Neural cell (in vitro differentiated cells): ENCODE results near the gene RUSF1. TPM values are rescaled to one million over a fixed set of nuclear protein-coding genes. Genes with fewer than 3 reads are reported as not detected.

Experiments
- H2AFZ ChIP-seq: fragments of 200-600, 300-800 bp; sonication (generic), shearing (Covaris generic); 2 replicates; pipeline ENCODE4 v1.6.0; 2014; ENCODE audit warnings: low read depth, mild to moderate bottlenecking, antibody characterized with exemption, low read length, moderate library complexity
- H3F3A ChIP-seq: fragments of 200-600 bp; shearing (Covaris generic); 2 replicates; pipeline ENCODE4 v1.6.1; 2016; ENCODE audit warnings: mild to moderate bottlenecking, moderate library complexity, mixed read lengths, antibody characterized with exemption, low read length; ENCODE audit not compliant: insufficient read depth, poor library complexity, severe bottlenecking
- H3K27ac ChIP-seq: fragments of 200-600, 300-800 bp; sonication (generic), shearing (Covaris generic); 2 replicates; pipeline ENCODE4 v1.5.1; 2014; ENCODE audit warnings: mild to moderate bottlenecking, low read length, moderate library complexity
- H3K27me3 ChIP-seq: fragments of 300-800, 200-600 bp; sonication (generic), shearing (Covaris generic); 2 replicates; pipeline ENCODE4 v1.6.0; 2014; ENCODE audit warnings: mild to moderate bottlenecking, low read depth, low read length, moderate library complexity; ENCODE audit not compliant: insufficient read depth
- H3K36me3 ChIP-seq: fragments of 300-800, 200-600 bp; sonication (generic), shearing (Covaris generic); 2 replicates; pipeline ENCODE4 v1.5.1; 2014; ENCODE audit warnings: mild to moderate bottlenecking, antibody characterized with exemption, low read length, moderate library complexity; ENCODE audit not compliant: insufficient read depth
- H3K4me2 ChIP-seq: fragments of 300-800, 200-600 bp; sonication (generic), shearing (Covaris generic); 2 replicates; pipeline ENCODE4 v1.6.0; 2014; ENCODE audit warnings: mild to moderate bottlenecking, low read length
- H3K4me3 ChIP-seq: fragments of 300-800, 200-600 bp; sonication (generic), shearing (Covaris generic); 2 replicates; pipeline ENCODE4 v1.5.1; 2014; ENCODE audit warnings: mild to moderate bottlenecking, low read length, moderate library complexity
- H3K79me2 ChIP-seq: fragments of 200-600 bp; shearing (Covaris generic); replicated peaks from 2 replicates; pipeline ENCODE4 v1.6.0; 2014; ENCODE audit warnings: mild to moderate bottlenecking, low read length, moderate library complexity; ENCODE audit not compliant: insufficient read depth
- H3K9ac ChIP-seq: fragments of 300-800, 200-600 bp; sonication (generic), shearing (Covaris generic); 2 replicates; pipeline ENCODE4 v1.6.1; 2016; ENCODE audit warnings: mild to moderate bottlenecking, low read length, mixed read lengths
- H3K9me2 ChIP-seq: fragments of 200-600 bp; shearing (Covaris generic); 2 replicates; pipeline ENCODE4 v1.6.1; 2016; ENCODE audit warnings: mild to moderate bottlenecking, low read length, mixed read lengths; ENCODE audit not compliant: insufficient read depth
- H3K9me3 ChIP-seq: fragments of 200-600, 300-800 bp; sonication (generic), shearing (Covaris generic); 2 replicates; pipeline ENCODE4 v1.6.1; 2016; ENCODE audit warnings: mild to moderate bottlenecking, mixed run types, low read length, moderate library complexity, mixed read lengths
- H4K20me1 ChIP-seq: fragments of 200-600 bp; shearing (Covaris generic); 2 replicates; pipeline ENCODE4 v1.6.1; 2016; ENCODE audit warnings: mild to moderate bottlenecking, mixed run types; ENCODE audit not compliant: insufficient read depth
- CTCF ChIP-seq: fragments of 450-650 bp; IDR thresholded peaks from 2 replicates; pipeline ENCODE4 v1.5.1; 2014; ENCODE audit warnings: antibody characterized with exemption, mild to moderate bottlenecking, moderate library complexity; ENCODE audit not compliant: poor library complexity, severe bottlenecking
- EP300 ChIP-seq: fragments of 450-650 bp; conservative IDR thresholded peaks from 2 replicates; pipeline ENCODE4 v1.6.1; 2014; ENCODE audit warnings: antibody characterized with exemption, mild to moderate bottlenecking, moderate library complexity; ENCODE audit not compliant: poor library complexity, severe bottlenecking
- EZH2 ChIP-seq: fragments of 200-600, 300-800 bp; shearing (Covaris generic), sonication (generic); IDR thresholded peaks from 2 replicates; pipeline ENCODE4 v1.6.1; 2014; ENCODE audit warnings: antibody characterized with exemption, low read length, borderline replicate concordance, mild to moderate bottlenecking; ENCODE audit not compliant: insufficient read depth, poor library complexity, severe bottlenecking
- MXI1 ChIP-seq: fragments of 450-650 bp; conservative IDR thresholded peaks from 2 replicates; pipeline ENCODE4 v1.6.1; 2014; ENCODE audit warnings: antibody characterized with exemption, mild to moderate bottlenecking; ENCODE audit not compliant: poor library complexity, severe bottlenecking
- POLR2AphosphoS5 ChIP-seq: IDR thresholded peaks from 2 replicates; pipeline ENCODE4 v1.6.1; 2012
- RAD21 ChIP-seq: fragments of 450-650 bp; conservative IDR thresholded peaks from 2 replicates; pipeline ENCODE4 v1.6.1; 2014; ENCODE audit warnings: antibody characterized with exemption, mild to moderate bottlenecking, moderate library complexity
- SMC3 ChIP-seq: fragments of 450-650 bp; conservative IDR thresholded peaks from 2 replicates; pipeline ENCODE4 v1.6.1; 2014; ENCODE audit warnings: antibody characterized with exemption, mild to moderate bottlenecking, moderate library complexity; ENCODE audit not compliant: poor library complexity
- TAF1 ChIP-seq: IDR thresholded peaks from 2 replicates; pipeline ENCODE4 v1.6.1; 2012; ENCODE audit warnings: low read depth
- polyA plus RNA-seq: library from polyadenylated mRNA; depleted of rRNA; stranded (reverse); fragments of >200 nt; gene quantifications from 2 replicates; pipeline ENCODE4 v1.2.3, GENCODE V29; 2014
- TF ChIP-seq, protein P1 (sequence below): IDR thresholded peaks from 2 replicates; pipeline ENCODE4 v1.6.1; 2012; ENCODE audit warnings: borderline replicate concordance

The RUSF1 gene
- polyA plus RNA-seq, 1 donor from 2014 or later, result 108 TPM

DNA sequence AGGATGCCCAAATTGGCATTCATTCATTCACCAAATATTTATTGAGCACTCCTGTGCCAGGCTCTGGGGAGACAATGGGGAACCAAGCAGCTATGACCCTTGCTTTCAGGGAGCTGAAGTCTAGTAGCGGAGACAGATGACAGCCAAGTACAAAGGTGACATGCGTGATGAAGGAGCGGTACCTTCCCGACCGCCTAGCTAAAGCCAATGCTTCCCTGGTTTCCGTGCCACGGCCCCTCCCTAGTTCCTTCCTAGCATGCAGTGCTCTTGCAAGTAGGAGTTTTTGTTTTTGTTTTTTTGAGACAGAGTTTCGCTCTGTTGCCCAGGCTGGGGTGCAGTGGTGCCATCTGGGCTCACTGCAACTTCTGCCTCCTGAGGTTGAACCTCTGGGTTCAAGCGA lies 28.4 kb downstream of the RUSF1 start:
- Histone ChIP-seq H4K20me1 (no peaks in the 10 kb centered on the region), H3K9me3 (no peaks in the 10 kb centered on the region), H3K4me2 (no peak overlapping the region), H3K9me2 (no peaks in the 10 kb centered on the region), H2AFZ (no peak overlapping the region), H3F3A (no peaks in the 10 kb centered on the region), H3K4me3 (no peak overlapping the region), H3K79me2 (no peaks in the 10 kb centered on the region), H3K36me3 (no peaks in the 10 kb centered on the region), H3K27me3 (peaks cover 56% of the 10 kb centered on the region), H3K27ac (no peak overlapping the region), H3K9ac (no peak overlapping the region)
- no peak for TF ChIP-seq RAD21
- no peak for TF ChIP-seq POLR2AphosphoS5
- TF ChIP-seq SMC3, result no peak
- TF ChIP-seq CTCF, result no peak
- TF ChIP-seq, protein P1, sequence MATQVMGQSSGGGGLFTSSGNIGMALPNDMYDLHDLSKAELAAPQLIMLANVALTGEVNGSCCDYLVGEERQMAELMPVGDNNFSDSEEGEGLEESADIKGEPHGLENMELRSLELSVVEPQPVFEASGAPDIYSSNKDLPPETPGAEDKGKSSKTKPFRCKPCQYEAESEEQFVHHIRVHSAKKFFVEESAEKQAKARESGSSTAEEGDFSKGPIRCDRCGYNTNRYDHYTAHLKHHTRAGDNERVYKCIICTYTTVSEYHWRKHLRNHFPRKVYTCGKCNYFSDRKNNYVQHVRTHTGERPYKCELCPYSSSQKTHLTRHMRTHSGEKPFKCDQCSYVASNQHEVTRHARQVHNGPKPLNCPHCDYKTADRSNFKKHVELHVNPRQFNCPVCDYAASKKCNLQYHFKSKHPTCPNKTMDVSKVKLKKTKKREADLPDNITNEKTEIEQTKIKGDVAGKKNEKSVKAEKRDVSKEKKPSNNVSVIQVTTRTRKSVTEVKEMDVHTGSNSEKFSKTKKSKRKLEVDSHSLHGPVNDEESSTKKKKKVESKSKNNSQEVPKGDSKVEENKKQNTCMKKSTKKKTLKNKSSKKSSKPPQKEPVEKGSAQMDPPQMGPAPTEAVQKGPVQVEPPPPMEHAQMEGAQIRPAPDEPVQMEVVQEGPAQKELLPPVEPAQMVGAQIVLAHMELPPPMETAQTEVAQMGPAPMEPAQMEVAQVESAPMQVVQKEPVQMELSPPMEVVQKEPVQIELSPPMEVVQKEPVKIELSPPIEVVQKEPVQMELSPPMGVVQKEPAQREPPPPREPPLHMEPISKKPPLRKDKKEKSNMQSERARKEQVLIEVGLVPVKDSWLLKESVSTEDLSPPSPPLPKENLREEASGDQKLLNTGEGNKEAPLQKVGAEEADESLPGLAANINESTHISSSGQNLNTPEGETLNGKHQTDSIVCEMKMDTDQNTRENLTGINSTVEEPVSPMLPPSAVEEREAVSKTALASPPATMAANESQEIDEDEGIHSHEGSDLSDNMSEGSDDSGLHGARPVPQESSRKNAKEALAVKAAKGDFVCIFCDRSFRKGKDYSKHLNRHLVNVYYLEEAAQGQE, result no peak
- no peak for TF ChIP-seq MXI1
- no peak for TF ChIP-seq TAF1
- no peak for TF ChIP-seq EP300
- no peak for TF ChIP-seq EZH2

DNA sequence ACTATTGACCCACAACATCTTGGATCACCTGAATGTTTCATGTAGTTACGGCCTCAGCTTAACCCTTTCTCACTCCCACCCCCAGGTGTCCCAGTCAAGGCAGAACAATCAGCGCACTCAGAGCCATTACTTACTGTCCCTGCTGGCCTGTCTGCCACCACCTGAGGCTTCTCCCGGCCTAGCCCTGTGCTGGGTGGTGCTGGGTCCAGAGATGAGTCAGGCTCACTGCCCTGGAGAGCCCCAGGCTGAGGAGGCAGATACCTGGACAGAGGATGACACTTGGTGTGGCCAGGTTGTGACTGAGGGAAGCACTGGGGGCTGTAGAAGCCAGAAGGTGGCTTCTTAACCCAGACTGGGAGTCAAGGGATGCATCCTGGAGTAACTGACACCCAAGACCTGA lies 29.2 kb downstream of the RUSF1 start:
- Histone ChIP-seq H3K27ac (no peak overlapping the region), H3K4me3 (no peak overlapping the region), H3K4me2 (no peak overlapping the region), H3F3A (no peaks in the 10 kb centered on the region), H3K9me3 (no peaks in the 10 kb centered on the region), H3K9ac (no peak overlapping the region), H3K9me2 (no peaks in the 10 kb centered on the region), H3K36me3 (no peaks in the 10 kb centered on the region), H4K20me1 (no peaks in the 10 kb centered on the region), H3K27me3 (peaks cover 64% of the 10 kb centered on the region), H2AFZ (no peak overlapping the region), H3K79me2 (no peaks in the 10 kb centered on the region)
- TF ChIP-seq, protein P1, result no peak
- TF ChIP-seq EP300, result no peak
- TF ChIP-seq POLR2AphosphoS5, result no peak
- no peak for TF ChIP-seq CTCF
- no peak for TF ChIP-seq MXI1
- no peak for TF ChIP-seq TAF1
- TF ChIP-seq SMC3, result no peak
- TF ChIP-seq RAD21, result no peak
- no peak for TF ChIP-seq EZH2
